HepG2 (cell line): ENCODE results near the gene PLIN4. TPM values are rescaled to one million over a fixed set of nuclear protein-coding genes. Genes with fewer than 3 reads are reported as not detected.

Experiments
- ATF7 ChIP-seq, 2 experiments: fragments of 450-650 bp in 1 of 2; sonication (generic) in 1 of 2; formaldehyde crosslinking in 1 of 2; IDR thresholded peaks; 2 replicates each; pipeline versions ENCODE4 v1.4.0 to v1.6.1; 2016 to 2020; ENCODE audit warnings: antibody characterized with exemption in 1 of 2, mild to moderate bottlenecking in 1 of 2, missing genetic modification reagents in 1 of 2
- CREB1 ChIP-seq, 2 experiments: fragments of 450-650 bp in 1 of 2; IDR thresholded peaks; 2 replicates each; pipeline ENCODE4 v1.6.1; 2016 to 2017; ENCODE audit warnings: control low read depth in 1 of 2, mild to moderate bottlenecking in 1 of 2, missing compliant biosample characterization in 1 of 2, missing genetic modification characterization in 1 of 2
- DBP ChIP-seq: sonication (generic); formaldehyde crosslinking; IDR thresholded peaks from 2 replicates; pipeline ENCODE4 v1.4.0; 2020; ENCODE audit warnings: missing genetic modification reagents; ENCODE audit errors: not compliant biosample characterization
- GPBP1L1 ChIP-seq: sonication (generic); formaldehyde crosslinking; IDR thresholded peaks from 2 replicates; pipeline ENCODE4 v1.5.0; 2020; ENCODE audit warnings: mild to moderate bottlenecking, missing genetic modification reagents
- KAT8 ChIP-seq: IDR thresholded peaks from 2 replicates; pipeline ENCODE4 v1.6.1; 2016; ENCODE audit warnings: missing genetic modification reagents, missing compliant biosample characterization
- KDM3A ChIP-seq: IDR thresholded peaks from 2 replicates; pipeline ENCODE4 v1.6.1; 2018; ENCODE audit warnings: low read depth, missing compliant biosample characterization
- POLR2AphosphoS5 ChIP-seq: IDR thresholded peaks from 2 replicates; pipeline ENCODE4 v1.6.1; 2012; ENCODE audit warnings: low read depth, low read length
- RARG ChIP-seq: sonication (generic); formaldehyde crosslinking; IDR thresholded peaks from 2 replicates; pipeline ENCODE4 v1.4.0; 2020; ENCODE audit warnings: low read depth, mild to moderate bottlenecking, missing genetic modification reagents
- SMAD3 ChIP-seq: sonication (generic); formaldehyde crosslinking; IDR thresholded peaks from 2 replicates; pipeline ENCODE4 v1.4.0; 2020; ENCODE audit warnings: missing genetic modification reagents
- SNAI1 ChIP-seq: sonication (generic); formaldehyde crosslinking; IDR thresholded peaks from 2 replicates; pipeline ENCODE4 v1.5.0; 2020; ENCODE audit warnings: mild to moderate bottlenecking, missing genetic modification reagents, borderline replicate concordance
- SNRNP70 ChIP-seq: fragments of 200-400 bp; formaldehyde crosslinking; IDR thresholded peaks from 2 replicates; pipeline ENCODE4 v1.6.1; 2017; ENCODE audit warnings: mild to moderate bottlenecking, low read depth, low read length, moderate library complexity
- SRSF4 ChIP-seq: fragments of 200-400 bp; formaldehyde crosslinking; IDR thresholded peaks from one replicate; pipeline ENCODE4 v1.6.1; 2018; ENCODE audit warnings: mild to moderate bottlenecking, low read depth, low read length, moderate library complexity; ENCODE audit not compliant: poor library complexity, severe bottlenecking
- XRCC5 ChIP-seq: fragments of 200-400 bp; formaldehyde crosslinking; optimal IDR thresholded peaks from 2 replicates; pipeline ENCODE3; 2017; ENCODE audit warnings: mild to moderate bottlenecking, low read length
- YY1 ChIP-seq: IDR thresholded peaks from 2 replicates; pipeline ENCODE4 v1.6.1; 2011; ENCODE audit warnings: low read length, low read depth, moderate library complexity, mild to moderate bottlenecking; ENCODE audit not compliant: insufficient read depth, insufficient replicate concordance
- ZFP1 ChIP-seq: IDR thresholded peaks from 2 replicates; pipeline ENCODE4 v1.6.1; 2016
- ZNF441 ChIP-seq: sonication (generic); formaldehyde crosslinking; IDR thresholded peaks from 2 replicates; pipeline ENCODE4 v1.7.0; 2021; ENCODE audit warnings: missing genetic modification reagents, borderline replicate concordance
- ZNF720 ChIP-seq: sonication (generic); formaldehyde crosslinking; IDR thresholded peaks from 2 replicates; pipeline ENCODE4 v1.4.0; 2020; ENCODE audit warnings: missing genetic modification reagents
- ZNF772 ChIP-seq: sonication (generic); formaldehyde crosslinking; IDR thresholded peaks from 2 replicates; pipeline ENCODE4 v1.5.0; 2020; ENCODE audit warnings: mild to moderate bottlenecking, missing genetic modification reagents
- ZNF879 ChIP-seq: sonication (generic); formaldehyde crosslinking; IDR thresholded peaks from 2 replicates; pipeline ENCODE4 v1.8.1; 2023; ENCODE audit warnings: missing genetic modification reagents
- polyA plus RNA-seq, 8 experiments: library from polyadenylated mRNA; depleted of rRNA in 3 of 8; stranded (reverse) in 7 of 8; unstranded in 1 of 8; fragments of >200 nt; fragmentation: Illumina TruSeq in 4 of 8; extraction: Trizol in 4 of 8; gene quantifications; 2 replicates each; pipeline versions ENCODE4 v1.2.1 to v1.2.3, GENCODE V29; 2011 to 2016; ENCODE audit warnings: low read depth in 4 of 8, missing spikeins in 1 of 8, mixed read lengths in 1 of 8; ENCODE audit not compliant: insufficient read depth in 1 of 8
- total RNA-seq, 5 experiments: library from RNA; depleted of rRNA; stranded (reverse); fragments of >200 nt; fragmentation: Illumina TruSeq; extraction: Trizol; gene quantifications; 2 replicates each; pipeline ENCODE4 v1.2.3, GENCODE V29; 2016; ENCODE audit warnings: low read depth in 1 of 5
- TF ChIP-seq, protein P1 (sequence below): sonication (generic); formaldehyde crosslinking; IDR thresholded peaks from 2 replicates; pipeline ENCODE4 v1.4.0; 2020; ENCODE audit warnings: missing genetic modification reagents
- TF ChIP-seq, protein P2 (sequence below): sonication (generic); formaldehyde crosslinking; IDR thresholded peaks from 2 replicates; pipeline ENCODE4 v1.4.0; 2020; ENCODE audit warnings: mild to moderate bottlenecking, missing genetic modification reagents, borderline replicate concordance

Gene PLIN4
- total and polyA plus RNA-seq, 2 of the 13 experiments (the other 11 are each of a cell fraction or from before 2014, with no cell fraction given): 1.1 to 1.3 TPM

DNA sequence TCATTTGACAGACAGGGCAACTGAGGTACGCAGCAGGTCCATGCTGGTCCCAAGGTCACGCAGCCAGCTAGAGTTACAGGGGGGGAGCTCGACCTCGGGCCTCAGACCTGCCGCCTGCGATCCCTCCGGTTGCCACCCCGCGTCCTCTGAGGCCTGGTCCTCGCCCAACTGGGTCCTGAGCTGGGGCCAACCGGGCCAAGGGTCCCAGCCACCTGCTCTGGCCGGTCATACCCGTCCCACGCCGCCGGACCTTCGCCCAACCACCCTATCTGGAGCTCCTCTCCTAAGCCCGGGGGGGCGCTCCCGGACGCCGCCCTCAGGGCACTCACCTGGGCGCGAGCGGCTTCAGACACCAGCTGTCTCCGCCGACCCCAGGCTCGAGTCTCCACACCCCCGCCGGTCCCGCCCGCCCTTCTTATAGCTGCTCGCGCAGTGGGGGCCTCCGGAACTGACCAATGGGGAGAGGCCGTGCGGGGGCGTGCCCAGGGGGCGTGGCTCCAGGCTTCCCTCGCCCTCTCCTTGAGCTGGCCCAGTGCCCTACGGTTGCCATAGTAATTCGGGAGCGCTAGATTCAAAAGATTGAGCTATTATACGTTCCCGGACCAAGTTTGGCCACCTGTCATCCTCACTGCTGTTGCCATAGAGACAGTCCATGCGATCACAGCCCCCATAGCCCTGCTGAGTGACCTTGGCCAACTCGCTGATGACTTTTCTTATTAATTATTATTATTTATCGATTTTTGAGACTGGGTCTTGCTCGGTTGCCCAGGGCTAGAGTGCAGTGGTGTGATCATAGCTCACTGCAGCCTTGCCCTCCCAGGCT lies 16.8 kb upstream of the PLIN4 start, which contains the start of gene PLIN5 (continued):
- 0 out of 2 replicates have a peak, but pooled peaks have one; percentile 35 for TF ChIP-seq POLR2AphosphoS5
- TF ChIP-seq CREB1 (IDR thresholded peaks at IDR 0.05): no peak
- TF ChIP-seq CREB1 (CRISPR knock-in tag; IDR thresholded peaks at IDR 0.05): no peak
- 0 out of 2 replicates have a peak, but pooled peaks have one; percentile 30 for TF ChIP-seq KDM3A
- no peak for TF ChIP-seq ZNF879
- TF ChIP-seq GPBP1L1 (CRISPR knock-in tag): no peak
- TF ChIP-seq ZNF441 (CRISPR knock-in tag): no peak
- TF ChIP-seq SNAI1 (CRISPR knock-in tag): 0 out of 2 replicates have a peak, but pooled peaks have one; percentile 41
- TF ChIP-seq YY1: no peak
- TF ChIP-seq ZNF720 (CRISPR knock-in tag): no peak
- TF ChIP-seq, protein P1, sequence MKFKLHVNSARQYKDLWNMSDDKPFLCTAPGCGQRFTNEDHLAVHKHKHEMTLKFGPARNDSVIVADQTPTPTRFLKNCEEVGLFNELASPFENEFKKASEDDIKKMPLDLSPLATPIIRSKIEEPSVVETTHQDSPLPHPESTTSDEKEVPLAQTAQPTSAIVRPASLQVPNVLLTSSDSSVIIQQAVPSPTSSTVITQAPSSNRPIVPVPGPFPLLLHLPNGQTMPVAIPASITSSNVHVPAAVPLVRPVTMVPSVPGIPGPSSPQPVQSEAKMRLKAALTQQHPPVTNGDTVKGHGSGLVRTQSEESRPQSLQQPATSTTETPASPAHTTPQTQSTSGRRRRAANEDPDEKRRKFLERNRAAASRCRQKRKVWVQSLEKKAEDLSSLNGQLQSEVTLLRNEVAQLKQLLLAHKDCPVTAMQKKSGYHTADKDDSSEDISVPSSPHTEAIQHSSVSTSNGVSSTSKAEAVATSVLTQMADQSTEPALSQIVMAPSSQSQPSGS (CRISPR knock-in tag): no peak
- no peak for TF ChIP-seq XRCC5
- TF ChIP-seq DBP: no peak
- TF ChIP-seq KAT8 (CRISPR knock-in tag): no peak
- no peak for TF ChIP-seq SRSF4
- TF ChIP-seq ATF7 (IDR thresholded peaks at IDR 0.05): no peak
- TF ChIP-seq ATF7 (CRISPR knock-in tag; IDR thresholded peaks at IDR 0.05): no peak
- TF ChIP-seq ZFP1 (CRISPR knock-in tag): no peak
- no peak for TF ChIP-seq RARG (CRISPR knock-in tag)
- no peak for TF ChIP-seq SMAD3 (CRISPR knock-in tag)
- TF ChIP-seq, protein P2, sequence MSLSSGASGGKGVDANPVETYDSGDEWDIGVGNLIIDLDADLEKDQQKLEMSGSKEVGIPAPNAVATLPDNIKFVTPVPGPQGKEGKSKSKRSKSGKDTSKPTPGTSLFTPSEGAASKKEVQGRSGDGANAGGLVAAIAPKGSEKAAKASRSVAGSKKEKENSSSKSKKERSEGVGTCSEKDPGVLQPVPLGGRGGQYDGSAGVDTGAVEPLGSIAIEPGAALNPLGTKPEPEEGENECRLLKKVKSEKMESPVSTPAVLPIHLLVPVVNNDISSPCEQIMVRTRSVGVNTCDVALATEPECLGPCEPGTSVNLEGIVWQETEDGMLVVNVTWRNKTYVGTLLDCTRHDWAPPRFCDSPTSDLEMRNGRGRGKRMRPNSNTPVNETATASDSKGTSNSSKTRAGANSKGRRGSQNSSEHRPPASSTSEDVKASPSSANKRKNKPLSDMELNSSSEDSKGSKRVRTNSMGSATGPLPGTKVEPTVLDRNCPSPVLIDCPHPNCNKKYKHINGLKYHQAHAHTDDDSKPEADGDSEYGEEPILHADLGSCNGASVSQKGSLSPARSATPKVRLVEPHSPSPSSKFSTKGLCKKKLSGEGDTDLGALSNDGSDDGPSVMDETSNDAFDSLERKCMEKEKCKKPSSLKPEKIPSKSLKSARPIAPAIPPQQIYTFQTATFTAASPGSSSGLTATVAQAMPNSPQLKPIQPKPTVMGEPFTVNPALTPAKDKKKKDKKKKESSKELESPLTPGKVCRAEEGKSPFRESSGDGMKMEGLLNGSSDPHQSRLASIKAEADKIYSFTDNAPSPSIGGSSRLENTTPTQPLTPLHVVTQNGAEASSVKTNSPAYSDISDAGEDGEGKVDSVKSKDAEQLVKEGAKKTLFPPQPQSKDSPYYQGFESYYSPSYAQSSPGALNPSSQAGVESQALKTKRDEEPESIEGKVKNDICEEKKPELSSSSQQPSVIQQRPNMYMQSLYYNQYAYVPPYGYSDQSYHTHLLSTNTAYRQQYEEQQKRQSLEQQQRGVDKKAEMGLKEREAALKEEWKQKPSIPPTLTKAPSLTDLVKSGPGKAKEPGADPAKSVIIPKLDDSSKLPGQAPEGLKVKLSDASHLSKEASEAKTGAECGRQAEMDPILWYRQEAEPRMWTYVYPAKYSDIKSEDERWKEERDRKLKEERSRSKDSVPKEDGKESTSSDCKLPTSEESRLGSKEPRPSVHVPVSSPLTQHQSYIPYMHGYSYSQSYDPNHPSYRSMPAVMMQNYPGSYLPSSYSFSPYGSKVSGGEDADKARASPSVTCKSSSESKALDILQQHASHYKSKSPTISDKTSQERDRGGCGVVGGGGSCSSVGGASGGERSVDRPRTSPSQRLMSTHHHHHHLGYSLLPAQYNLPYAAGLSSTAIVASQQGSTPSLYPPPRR (CRISPR knock-in tag): no peak
- no peak for TF ChIP-seq SNRNP70
- no peak for TF ChIP-seq ZNF772
